ENCODE data around the gene HEPH.
"Not testable (repeated sequence)": the region's sequence is repeated elsewhere in the genome, so short reads cannot be mapped to it uniquely, and the experiment has no call there.

The HEPH gene

GRCh38 chrX:66203114-66203513, 39.1 kb downstream of the HEPH start:
- DNase-seq: no peak

- DNase-seq: no peak
These were observed 57.8 kb downstream of the HEPH start for GRCh38 chrX:66221856-66222255.

DNA sequence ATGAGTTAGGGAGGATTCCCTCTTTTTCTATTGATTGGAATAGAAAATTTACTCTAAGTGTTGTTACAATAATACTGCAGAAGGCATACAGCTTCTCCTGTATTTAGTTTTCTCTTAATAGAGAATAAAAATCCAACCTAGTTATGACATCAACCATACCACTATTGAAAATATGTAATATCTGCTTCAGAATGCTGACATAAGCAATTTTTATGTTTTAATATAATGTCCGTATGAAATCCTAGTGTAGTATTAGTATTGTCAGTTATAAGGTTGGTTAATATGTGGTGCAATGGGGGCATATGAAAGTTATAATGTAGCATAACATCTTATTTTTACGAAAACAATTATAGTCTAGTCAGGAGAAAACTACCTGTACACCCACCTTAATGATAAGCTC, 68.2 kb downstream of the HEPH start:
- DNase-seq: no peak

- no peak for DNase-seq
These were observed 69.2 kb downstream of the HEPH start for GRCh38 chrX:66233209-66233608.

- DNase-seq: not testable (repeated sequence)
These were observed 69.9 kb downstream of the HEPH start for GRCh38 chrX:66233904-66234303.

DNA sequence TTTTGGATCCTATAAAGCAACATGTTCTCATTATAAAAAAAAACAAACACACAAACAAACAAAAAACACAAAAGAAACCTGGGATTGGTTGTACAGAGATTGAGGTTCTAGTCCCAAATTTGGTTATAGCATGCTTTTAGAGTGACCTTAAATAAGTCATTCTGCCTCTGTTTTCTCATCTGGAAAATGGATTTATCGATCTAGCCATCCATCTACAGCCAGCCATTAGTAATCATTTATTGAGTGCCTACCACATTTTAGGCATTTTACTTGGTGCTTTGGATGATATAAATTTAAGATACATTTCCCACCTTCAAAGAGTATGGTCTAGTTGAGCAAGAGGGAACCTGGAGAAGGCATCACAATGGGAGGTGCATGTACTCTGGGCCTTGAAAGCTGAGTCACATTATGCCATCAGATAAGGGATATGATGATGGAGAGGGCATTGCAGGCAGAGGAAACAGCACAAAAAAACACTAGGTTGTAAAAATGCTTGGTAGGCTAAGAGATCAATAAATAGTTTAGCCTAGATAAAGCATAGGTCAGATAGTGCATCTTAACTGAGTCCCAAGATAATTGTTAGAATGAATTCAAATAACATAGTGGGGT, 91.4 kb downstream of the HEPH start:
- DNase-seq: no peak

- no peak for DNase-seq
These were observed 98.8 kb downstream of the HEPH start for GRCh38 chrX:66262807-66263206.
